NCI-H1105 (cell line): Measurements from ENCODE around the gene RBM27.
"Not testable (repeated sequence)": the region's sequence is repeated elsewhere in the genome, so short reads cannot be mapped to it uniquely, and the experiment has no call there.

Experiments used
- DNase-seq: peaks from one replicate; lab custom pipeline; 2025; lab: John Stamatoyannopoulos, UW

Gene RBM27

DNA sequence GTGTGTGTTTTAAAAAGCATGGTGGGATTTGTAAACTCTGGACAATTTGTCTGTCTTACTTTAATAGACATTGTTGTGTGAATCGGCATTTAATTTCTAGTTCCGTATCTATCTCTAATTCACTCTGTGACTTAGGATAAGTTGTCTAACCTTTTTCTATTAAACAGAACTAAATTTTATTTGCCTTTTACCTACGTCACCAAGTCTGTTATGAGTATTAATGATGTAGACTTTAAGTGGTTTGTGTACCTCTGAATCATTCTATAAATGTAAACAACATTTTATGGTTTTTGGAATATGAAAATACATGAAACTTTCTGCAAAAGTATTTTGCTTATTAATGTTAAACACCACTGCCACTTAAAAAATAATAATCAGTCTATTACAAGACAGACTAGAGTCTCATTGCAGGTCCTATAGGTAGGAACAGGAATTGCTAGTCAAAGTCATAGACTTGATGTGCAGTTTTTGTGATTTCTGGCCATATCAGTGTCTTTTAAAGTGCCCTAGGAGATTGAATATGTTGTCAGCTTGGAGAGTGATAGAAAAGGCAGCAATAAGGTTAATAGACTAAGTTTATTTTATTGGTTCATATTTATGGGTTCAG lies 5.6 kb downstream of the RBM27 start:
- no peak for DNase-seq

DNA sequence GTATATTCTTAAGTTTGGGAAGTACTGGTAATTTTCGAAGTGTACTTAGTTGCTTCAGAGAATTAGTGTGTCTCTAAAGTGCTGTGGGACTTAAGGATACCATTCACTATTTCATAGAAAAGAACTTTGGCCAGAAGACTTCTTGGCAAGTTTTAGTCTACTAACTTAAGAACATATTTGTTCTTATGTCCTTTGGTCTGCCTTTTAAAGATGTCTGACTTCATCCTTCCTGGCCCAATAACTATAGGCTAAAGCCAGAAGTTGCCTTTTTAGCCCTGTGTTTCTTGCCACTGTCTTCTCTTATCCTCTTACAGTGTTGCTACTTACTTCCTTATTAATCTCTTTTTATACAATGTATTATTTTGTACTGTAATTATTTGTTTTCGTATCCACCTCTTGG lies 6.3 kb downstream of the RBM27 start:
- DNase-seq, result no peak

DNA sequence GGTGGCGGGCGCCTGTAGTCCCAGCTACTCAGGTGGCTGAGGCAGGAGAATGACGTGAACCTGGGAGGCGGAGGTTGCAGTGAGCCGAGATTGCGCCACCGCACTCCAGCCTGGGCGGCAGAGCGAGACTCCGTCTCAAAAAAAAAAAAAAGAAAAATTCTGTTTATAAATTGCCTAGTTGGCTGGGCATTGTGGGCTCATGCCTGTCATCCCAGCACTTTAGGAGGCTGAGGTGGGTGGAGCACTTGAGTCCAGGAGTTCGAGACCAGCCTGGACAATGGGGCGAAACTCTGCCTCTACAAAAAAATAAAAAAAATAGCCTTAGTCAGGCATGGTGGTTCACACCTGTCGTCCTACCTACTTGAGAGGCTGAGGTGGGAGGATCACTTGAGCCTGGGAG lies 7.4 kb downstream of the RBM27 start:
- not testable (repeated sequence) for DNase-seq

DNA sequence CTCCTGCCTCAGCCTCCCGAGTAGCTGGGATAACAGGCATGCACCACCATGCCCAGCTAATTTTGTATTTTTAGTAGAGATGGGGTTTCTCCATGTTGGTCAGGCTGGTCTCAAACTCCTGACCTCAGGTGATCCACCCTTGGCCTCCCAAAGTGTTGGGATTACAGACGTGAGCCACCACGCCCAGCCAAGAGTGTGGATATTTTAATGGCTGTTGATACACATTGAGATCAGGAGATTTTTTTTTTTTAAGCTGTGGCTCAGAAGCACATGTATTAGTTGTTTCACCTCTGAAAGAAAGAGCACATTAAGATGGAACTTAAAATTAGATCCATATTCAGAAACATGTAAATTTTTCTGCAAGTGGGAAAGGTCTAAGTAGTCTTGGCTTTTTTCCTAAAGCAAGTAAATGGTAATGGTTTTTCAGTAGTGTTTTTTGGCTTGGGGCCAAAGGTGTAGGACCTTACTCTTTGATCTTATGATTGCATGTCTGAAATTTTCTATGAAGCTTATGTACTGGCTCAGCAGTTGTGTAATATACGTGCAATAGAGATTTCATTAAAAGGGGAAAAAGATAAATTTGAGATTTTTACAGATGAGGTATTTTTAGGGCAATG lies 9.9 kb downstream of the RBM27 start:
- DNase-seq, result peak; percentile 30

DNA sequence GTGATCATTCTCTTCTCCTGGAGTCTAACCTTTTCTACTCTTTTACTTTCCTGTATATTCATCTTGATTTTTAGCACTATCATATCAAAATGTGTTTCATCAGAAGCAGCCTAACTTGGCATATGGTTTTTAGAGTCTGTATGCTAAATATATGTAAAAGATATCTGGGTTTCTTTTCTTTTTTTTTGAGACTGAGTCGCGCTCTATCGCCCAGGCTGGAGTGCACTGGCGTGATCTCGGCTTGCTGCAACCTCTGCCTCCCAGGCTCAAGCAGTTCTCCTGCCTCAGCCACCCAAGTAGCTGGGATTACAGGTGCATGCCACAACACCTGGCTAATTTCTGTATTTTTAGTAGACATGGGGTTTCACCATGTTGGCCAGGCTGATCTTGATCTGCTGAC lies 11.5 kb downstream of the RBM27 start:
- DNase-seq, result not testable (repeated sequence)

DNA sequence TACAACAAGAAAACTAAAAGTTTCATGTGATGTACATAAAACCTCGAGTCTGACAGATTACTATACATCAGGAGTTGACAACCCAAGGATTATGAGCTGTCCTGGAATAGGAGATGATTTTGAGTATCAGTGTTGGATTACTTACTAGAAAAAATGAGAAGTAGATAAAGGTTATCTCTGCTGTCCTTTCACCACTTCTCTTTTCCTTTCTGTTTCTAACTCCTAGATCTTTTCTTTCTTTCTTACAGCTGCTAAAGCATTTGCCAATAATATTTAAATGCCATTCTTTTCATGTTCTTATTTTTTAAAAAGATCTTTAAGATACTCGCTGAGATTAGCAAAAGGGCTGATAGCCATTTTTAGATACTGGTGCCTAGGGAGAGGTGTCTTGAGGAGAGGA lies 14.8 kb downstream of the RBM27 start:
- no peak for DNase-seq

DNA sequence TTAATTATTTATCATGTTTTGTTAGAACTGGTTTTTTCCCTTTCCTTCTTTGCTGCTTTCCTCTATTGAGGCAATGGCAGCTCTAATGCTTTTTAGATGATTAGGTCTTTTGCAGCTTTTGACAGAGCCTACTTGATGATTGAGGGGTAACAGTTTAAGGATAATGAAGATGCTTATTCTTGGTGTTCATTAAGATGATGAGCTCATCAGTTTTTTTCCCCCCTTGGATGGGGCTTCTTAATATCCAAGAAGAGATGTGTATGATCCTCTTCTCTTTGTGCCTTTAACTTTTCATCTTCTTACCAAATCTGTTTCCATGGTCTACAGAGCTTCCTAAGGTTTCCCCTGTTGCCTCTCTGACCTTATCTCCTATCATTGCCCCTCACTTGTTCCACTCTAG lies 15.8 kb downstream of the RBM27 start:
- no peak for DNase-seq

DNA sequence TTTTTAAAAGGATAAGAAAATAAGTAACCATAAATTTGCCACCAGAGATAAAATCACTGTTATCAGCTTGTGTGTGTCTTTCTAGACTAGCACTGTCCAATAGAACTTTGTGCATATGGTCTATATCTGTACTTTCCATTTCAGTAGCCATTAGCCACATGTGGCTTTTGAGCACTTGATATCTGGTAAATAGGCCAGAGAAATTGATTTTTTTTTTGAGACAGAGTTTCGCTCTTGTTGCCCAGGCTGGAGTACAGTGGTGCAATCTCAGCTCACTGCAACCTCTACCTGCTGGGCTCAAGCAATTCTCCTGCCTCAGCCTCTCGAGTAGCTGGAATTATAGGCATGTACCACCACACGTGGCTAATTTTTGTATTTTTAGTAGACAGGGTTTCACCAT lies 17.8 kb downstream of the RBM27 start:
- DNase-seq, result no peak

DNA sequence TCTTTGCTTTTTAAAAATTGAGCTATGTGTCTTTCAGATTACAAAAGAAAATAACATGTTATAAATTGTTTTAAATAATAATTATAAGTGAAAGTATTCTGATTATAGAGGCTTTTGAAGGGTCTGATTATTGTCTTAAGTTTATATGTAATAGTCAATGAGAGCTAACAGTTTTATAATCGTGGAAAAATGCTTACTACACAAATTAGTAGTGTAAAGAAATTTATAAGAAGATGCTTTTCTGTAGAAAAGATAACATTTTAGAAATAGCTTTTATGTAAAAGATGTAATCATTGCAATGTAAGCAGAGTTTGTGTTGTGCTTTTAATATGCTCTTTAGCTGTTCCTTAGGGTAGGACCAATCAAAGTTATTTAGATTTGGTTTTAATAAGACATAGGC lies 18.6 kb downstream of the RBM27 start:
- no peak for DNase-seq

DNA sequence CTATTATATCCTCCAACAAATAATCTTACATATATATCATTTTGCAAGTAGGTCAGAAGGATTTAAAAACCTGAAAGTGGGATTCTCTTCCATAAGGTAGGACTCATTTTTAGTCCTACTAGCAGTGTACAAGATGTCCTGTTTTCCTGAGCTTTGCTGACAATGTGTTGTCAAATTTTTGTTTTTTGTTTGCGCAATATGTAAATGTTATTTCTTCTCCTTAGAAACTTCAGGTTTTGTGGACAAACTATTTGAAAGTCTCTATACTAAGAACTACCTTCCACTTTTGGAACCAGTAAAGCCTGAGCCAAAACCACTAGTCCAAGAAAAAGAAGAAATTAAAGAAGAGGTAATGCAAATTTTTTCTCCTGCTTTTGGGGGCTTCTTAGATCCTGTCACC lies 19.8 kb downstream of the RBM27 start:
- DNase-seq, result no peak

DNA sequence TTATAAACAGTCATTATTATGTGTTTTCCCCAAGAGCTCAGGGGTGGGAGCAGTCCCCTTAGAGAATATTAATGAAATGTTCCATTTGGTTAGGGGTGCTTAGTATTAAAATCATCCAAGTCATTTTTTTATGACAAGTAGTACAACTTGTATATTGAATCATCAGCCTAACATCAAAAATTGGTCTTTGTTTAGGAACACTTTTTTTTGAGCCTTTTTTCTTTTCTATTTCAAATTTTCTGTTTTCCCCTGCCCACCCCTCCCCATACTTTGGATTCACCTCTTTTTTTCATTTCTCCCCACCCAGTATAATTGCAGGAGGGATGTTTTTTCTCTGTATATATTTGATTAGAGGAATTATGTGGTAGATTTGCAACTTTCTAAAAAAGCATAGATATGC lies 25.8 kb downstream of the RBM27 start:
- no peak for DNase-seq

DNA sequence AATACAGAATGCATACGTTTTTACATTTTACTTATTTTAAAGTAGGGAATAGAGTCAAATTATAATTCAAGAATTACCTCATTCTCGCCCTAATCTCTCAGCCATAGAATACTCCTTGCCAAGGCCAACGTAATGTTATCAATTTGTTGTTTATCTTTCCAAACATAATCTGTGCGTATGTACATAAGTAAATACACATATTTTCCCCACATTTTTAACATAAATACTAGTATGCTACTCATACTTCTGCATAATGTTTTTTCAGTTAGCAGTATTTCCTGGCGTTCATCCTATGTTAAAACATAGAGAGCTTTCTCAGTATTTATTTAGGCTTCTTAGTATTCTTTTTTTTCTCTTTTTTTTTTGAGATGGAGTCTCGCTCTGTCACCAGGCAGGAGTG lies 28.8 kb downstream of the RBM27 start:
- no peak for DNase-seq

DNA sequence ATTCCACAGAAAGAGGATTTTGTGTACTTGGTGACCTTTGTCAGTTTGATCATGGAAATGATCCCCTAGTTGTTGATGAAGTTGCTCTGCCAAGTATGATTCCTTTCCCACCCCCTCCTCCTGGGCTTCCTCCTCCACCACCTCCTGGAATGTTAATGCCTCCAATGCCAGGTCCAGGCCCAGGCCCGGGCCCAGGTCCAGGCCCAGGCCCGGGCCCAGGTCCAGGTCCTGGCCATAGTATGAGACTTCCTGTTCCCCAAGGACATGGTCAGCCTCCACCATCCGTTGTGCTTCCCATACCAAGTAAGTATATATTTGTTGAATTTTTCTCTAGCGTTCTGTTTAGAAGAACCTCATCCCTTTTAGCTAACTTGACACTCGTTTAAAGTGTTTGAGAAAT lies 30.0 kb downstream of the RBM27 start:
- no peak for DNase-seq

DNA sequence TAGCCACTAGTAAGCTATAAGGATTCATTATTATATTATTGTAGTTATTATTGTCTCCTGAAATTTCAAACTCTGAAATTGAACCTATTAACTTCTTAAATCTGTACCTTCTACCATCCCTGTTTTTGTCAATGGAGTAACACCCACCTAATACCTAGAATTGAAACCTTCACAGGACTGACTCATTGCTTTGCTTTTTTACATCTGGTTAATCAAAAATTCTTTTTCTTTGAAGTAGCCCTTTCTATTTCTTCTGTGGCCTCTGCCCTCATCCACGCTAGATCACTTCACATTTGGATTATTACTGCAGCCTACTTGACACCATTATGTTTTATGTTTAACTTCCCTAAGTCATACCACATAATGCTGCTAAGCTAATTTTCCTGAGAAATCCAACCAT lies 35.6 kb downstream of the RBM27 start:
- no peak for DNase-seq

DNA sequence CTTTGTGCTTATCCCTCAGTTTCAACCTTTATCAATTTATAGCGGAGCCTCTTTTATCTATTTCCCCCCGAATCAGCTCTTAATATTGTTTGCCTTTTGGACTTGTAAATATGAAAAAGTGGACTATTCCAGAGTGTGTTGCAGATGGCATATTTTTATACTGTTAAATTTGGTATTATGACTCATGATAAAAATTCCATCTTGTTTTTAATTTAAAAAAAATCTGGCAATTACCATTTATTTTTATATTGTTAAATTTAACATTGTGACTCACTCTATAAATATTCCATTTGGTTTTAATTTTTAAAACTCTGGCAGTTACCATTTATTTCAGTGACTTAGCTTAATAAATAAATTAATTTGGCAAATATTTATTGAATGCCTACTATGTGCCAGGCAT lies 37.5 kb downstream of the RBM27 start:
- no peak for DNase-seq

DNA sequence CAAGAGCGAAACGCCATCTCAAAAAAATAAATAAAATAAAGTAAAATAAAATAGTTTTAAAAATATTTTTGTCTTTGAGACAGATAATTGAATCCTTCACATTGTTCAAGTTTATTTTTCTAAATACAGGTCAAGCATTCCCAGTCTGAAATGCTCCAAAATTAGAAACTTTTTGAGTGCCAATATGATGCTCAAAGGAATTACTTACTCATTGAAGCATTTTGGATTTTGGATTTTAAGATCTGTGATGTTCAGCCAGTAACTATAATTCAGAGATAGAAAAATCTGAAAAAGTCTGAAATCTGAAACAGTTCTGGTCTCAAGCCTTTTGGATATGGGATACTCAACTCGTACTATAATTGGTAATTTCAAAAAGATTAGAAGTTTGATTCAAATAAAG lies 39.8 kb downstream of the RBM27 start:
- DNase-seq, result no peak

DNA sequence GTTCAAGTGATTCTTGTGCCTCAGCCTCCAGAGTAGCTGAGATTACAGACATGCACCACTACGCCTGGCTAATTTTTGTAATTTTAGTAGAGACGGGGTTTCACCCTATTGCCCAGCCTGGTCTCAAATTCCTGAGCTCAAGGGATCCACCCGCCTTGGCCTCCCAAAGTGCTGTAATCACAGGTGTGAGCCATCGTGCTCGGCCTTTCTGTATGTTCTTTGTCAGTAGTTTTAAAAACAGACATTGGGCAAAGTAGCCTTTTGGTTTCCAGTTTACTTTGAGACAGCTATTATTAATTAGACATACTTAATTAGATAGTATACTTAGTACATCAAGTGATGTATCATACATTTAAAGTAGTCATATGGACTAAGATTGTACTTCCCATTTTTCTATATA lies 45.2 kb downstream of the RBM27 start:
- no peak for DNase-seq

DNA sequence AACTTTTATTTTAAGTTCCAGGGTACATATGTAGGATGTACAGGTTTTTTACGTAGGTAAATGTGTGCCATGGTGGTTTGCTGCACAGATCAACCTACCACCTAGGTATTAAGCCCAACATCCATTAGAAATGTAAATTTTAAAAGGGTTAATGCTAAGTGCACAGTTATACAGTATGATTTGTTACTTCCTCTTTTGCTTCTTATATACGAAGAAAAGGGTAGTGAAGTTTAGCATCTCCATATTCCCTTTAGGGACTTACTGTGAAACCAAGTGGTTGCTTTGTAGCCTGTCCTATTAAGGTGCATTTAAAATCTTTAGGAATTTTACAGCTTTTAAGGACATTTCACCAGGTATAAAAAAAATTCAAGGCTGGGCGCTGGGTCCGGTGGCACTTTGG lies 46.4 kb downstream of the RBM27 start:
- DNase-seq, result no peak
